Measurements from ENCODE around the gene CDKAL1.

DNA sequence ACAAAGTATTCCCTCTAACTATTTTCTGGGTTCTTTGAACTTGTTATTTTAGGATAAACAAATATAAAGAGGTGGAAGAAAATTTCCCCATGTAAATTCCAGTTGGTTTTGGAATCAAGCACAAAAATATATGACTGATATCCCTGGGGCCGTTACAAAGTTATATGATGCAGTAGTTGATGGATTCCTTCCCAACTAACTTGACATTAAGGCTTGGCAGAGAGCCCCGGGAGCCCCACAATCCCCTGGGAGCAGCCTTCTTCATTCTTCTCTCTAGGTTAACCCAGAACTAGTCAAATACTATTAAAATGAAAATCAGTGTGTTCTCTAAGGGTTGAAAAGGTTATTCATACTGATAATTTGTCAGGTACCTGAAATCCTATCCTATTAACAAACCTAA, 550.4 kb downstream of the CDKAL1 start:
- TF ChIP-seq, protein P1, sequence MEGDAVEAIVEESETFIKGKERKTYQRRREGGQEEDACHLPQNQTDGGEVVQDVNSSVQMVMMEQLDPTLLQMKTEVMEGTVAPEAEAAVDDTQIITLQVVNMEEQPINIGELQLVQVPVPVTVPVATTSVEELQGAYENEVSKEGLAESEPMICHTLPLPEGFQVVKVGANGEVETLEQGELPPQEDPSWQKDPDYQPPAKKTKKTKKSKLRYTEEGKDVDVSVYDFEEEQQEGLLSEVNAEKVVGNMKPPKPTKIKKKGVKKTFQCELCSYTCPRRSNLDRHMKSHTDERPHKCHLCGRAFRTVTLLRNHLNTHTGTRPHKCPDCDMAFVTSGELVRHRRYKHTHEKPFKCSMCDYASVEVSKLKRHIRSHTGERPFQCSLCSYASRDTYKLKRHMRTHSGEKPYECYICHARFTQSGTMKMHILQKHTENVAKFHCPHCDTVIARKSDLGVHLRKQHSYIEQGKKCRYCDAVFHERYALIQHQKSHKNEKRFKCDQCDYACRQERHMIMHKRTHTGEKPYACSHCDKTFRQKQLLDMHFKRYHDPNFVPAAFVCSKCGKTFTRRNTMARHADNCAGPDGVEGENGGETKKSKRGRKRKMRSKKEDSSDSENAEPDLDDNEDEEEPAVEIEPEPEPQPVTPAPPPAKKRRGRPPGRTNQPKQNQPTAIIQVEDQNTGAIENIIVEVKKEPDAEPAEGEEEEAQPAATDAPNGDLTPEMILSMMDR (IDR thresholded peaks at IDR 0.05): no peak
- no peak for TF ChIP-seq POLR2AphosphoS5 (IDR thresholded peaks at IDR 0.05)

Data from prostate gland (tissue), 2 donors.